Measurements from ENCODE around the gene PRKG1. TPM values are rescaled to one million over a fixed set of nuclear protein-coding genes. Genes with fewer than 3 reads are reported as not detected.

Gene PRKG1
- total and polyA plus RNA-seq, 2 of the 8 experiments (the other 6 are each of a cell fraction or from before 2014, with no cell fraction given), result 4.2 to 15.2 TPM

GRCh38 chr10:51935341-51935740 lies 861.1 kb downstream of the PRKG1 start:
- H3K9ac ChIP-seq (replicated peaks in 1 of 4; ENCODE audit: extremely low read depth in 1 of 4, low read depth in 3 of 4, low read length in 3 of 4), result no peak overlapping the region
- no peak overlapping the region for H2AFZ ChIP-seq (ENCODE audit: low read length)
- DNase-seq (ENCODE audit: low read depth in 1 of 2, low spot score in 2 of 2) (no peak), FAIRE-seq (no peak)
- H4K91ac ChIP-seq (replicated peaks; ENCODE audit: insufficient read length, low read length), result no peak overlapping the region
- POLR2A ChIA-PET (ENCODE audit: partially characterized antibody), result no interaction called here
- H4K5ac ChIP-seq (ENCODE audit: insufficient read length, low read depth, low read length), result no peak overlapping the region
- H3K36me3 ChIP-seq (ENCODE audit: control insufficient read depth in 2 of 4, insufficient read depth in 4 of 4, low read length in 3 of 4), result no peaks in the 10 kb centered on the region
- no peak overlapping the region for H2AK5ac ChIP-seq (ENCODE audit: low read depth, low read length)
- CTCF ChIA-PET (ENCODE audit: partially characterized antibody), result interaction anchor here (1.5 kb wide), 1 partner anchor 25 kb away, joined by 3 read pairs; no protein-coding TSS in a partner anchor
- H3K4ac ChIP-seq (replicated peaks; ENCODE audit: insufficient read length, low read depth, low read length), result no peak overlapping the region
- H3K4me3 ChIP-seq (ENCODE audit: extremely low read depth in 1 of 4, insufficient read depth in 2 of 4, low read depth in 3 of 4, low read length in 4 of 4), result no peak overlapping the region
- no peaks in the 10 kb centered on the region for H3K23me2 ChIP-seq (ENCODE audit: low read depth, low read length)
- H3K4me2 ChIP-seq (ENCODE audit: insufficient read depth in 1 of 2, low read depth in 2 of 2, low read length in 2 of 2), result no peak overlapping the region
- no peaks in the 10 kb centered on the region for H3K79me2 ChIP-seq (ENCODE audit: control insufficient read depth in 1 of 2, insufficient read depth in 2 of 2, low read length in 2 of 2)
- H3K56ac ChIP-seq (replicated peaks; ENCODE audit: insufficient read length, low read depth, low read length), result no peak overlapping the region
- H3K4me1 ChIP-seq (replicated peaks in 1 of 4; ENCODE audit: control insufficient read depth in 3 of 4, insufficient read depth in 4 of 4, low read length in 3 of 4), result no peaks in the 10 kb centered on the region
- WGBS, 2 experiments (ENCODE audit: extremely low coverage in 1 of 2, insufficient coverage in 1 of 2, insufficient read length in 1 of 2, insufficient replicate concordance in 2 of 2, low coverage in 1 of 2, low lambda C conversion rate in 2 of 2, missing lambda C conversion rate in 1 of 2), result 91% methylated on average over 5 of the region's 5 CpGs; no CpG with 5 or more reads in 1 of the 2 experiments
- H4K20me1 ChIP-seq (replicated peaks in 1 of 2; ENCODE audit: control insufficient read depth in 1 of 2, insufficient read depth in 2 of 2, low read length in 2 of 2), result no peaks in the 10 kb centered on the region
- no peaks in the 10 kb centered on the region for H3K9me3 ChIP-seq (ENCODE audit: insufficient read depth in 2 of 2, low read depth in 1 of 2, low read length in 1 of 2)
- no peak overlapping the region for H2BK5ac ChIP-seq (ENCODE audit: low read depth, low read length)
- no peak overlapping the region for H2BK15ac ChIP-seq (ENCODE audit: low read length)
- H2BK12ac ChIP-seq (ENCODE audit: low read depth, low read length), result no peak overlapping the region
- no peak overlapping the region for H3K18ac ChIP-seq (ENCODE audit: extremely low read depth, low read length)
- H2BK120ac ChIP-seq (replicated peaks; ENCODE audit: low read depth, low read length), result no peak overlapping the region
- no peak overlapping the region for H3K14ac ChIP-seq (ENCODE audit: insufficient read length)
- H4K8ac ChIP-seq (ENCODE audit: extremely low read depth, insufficient read depth, low read length), result no peak overlapping the region
- H3K27ac ChIP-seq (ENCODE audit: low read depth, low read length), result no peak overlapping the region
- H3K27me3 ChIP-seq (replicated peaks in 1 of 4; ENCODE audit: control insufficient read depth in 3 of 4, extremely low read depth in 1 of 4, insufficient read depth in 3 of 4, low read length in 3 of 4), result no peaks in the 10 kb centered on the region
- no peak overlapping the region for H3K23ac ChIP-seq (ENCODE audit: insufficient read length)
- H3K79me1 ChIP-seq (ENCODE audit: low read depth, low read length), result no peaks in the 10 kb centered on the region
- H2BK20ac ChIP-seq (ENCODE audit: low read length), result no peak overlapping the region
- TF ChIP-seq RNF2 (IDR thresholded peaks at IDR 0.05; ENCODE audit: borderline replicate concordance, low read depth, low read length, missing control alignments, poor library complexity, severe bottlenecking), result no peak
- TF ChIP-seq SIN3A (conservative IDR thresholded peaks at IDR 0.05 in 1 of 2, IDR thresholded peaks at IDR 0.05 in 1 of 2; ENCODE audit: low read depth in 1 of 2, low read length in 2 of 2), result no peak
- no peak for TF ChIP-seq SAP30 (IDR thresholded peaks at IDR 0.05; ENCODE audit: insufficient read depth, insufficient replicate concordance, low read length)
- TF ChIP-seq GABPA (IDR thresholded peaks at IDR 0.05; ENCODE audit: borderline replicate concordance, insufficient read depth, low read length), result no peak
- no peak for TF ChIP-seq KDM5A (IDR thresholded peaks at IDR 0.05; ENCODE audit: low read length)
- TF ChIP-seq TCF12 (IDR thresholded peaks at IDR 0.05; ENCODE audit: low read depth, low read length), result no peak
- TF ChIP-seq YY1 (IDR thresholded peaks at IDR 0.05; ENCODE audit: low read depth, low read length), result no peak
- no peak for TF ChIP-seq SIX5 (IDR thresholded peaks at IDR 0.05; ENCODE audit: low read depth, low read length)

Measured in H1 (cell line).